IMR-90 (cell line): Measurements from ENCODE around the gene C10orf90. TPM values are rescaled to one million over a fixed set of nuclear protein-coding genes. Genes with fewer than 3 reads are reported as not detected.

Experiments used
- ATAC-seq: fragments of 200-7000 bp; cut with Tn5 transposase; 2 replicates; pipeline ENCODE4 v1.9.1; 2020; ENCODE audit warnings: low read depth, mild to moderate bottlenecking, moderate library complexity
- BruUV-seq: library from RNA; stranded (reverse); fragments of 400-500 nt; replicated peaks from 2 replicates; lab custom pipeline; 2021; lab: Mats Ljungman, UMichigan
- CTCF ChIA-PET: fragments of 300-600 bp; formaldehyde crosslinking; extraction: SDS; loops from one replicate; lab custom pipeline; 2021; ENCODE audit warnings: antibody characterized with exemption; lab: Yijun Ruan, JAX
- POLR2A ChIA-PET: fragments of 300-600 bp; sonication (Branson Sonifier 250); formaldehyde crosslinking; loops from one replicate; lab custom pipeline; 2022; ENCODE audit warnings: antibody characterized with exemption; ENCODE audit not compliant: unreplicated experiment; lab: Charles Lee
- DNase-seq: peaks from one replicate; pipeline ENCODE4 v3.0.0; 2013
- H2AFZ ChIP-seq: replicated peaks from 2 replicates; pipeline ENCODE3; 2013; ENCODE audit warnings: low read length, mild to moderate bottlenecking; ENCODE audit not compliant: poor library complexity
- H2AK5ac ChIP-seq: 2 replicates; pipeline ENCODE4 v1.6.1; 2013; ENCODE audit warnings: low read depth, low read length, inconsistent platforms
- H2AK9ac ChIP-seq: replicated peaks from 2 replicates; pipeline ENCODE3; 2013; ENCODE audit warnings: mild to moderate bottlenecking, low read depth, low read length, moderate library complexity; ENCODE audit not compliant: poor library complexity
- H2BK120ac ChIP-seq: 2 replicates; pipeline ENCODE4 v1.6.1; 2013; ENCODE audit warnings: low read depth, low read length, inconsistent platforms
- H2BK15ac ChIP-seq: 3 replicates; pipeline ENCODE4 v1.6.1; 2013; ENCODE audit warnings: low read depth, low read length, inconsistent platforms
- H2BK20ac ChIP-seq: 2 replicates; pipeline ENCODE4 v1.6.1; 2013; ENCODE audit warnings: low read depth, mild to moderate bottlenecking, inconsistent platforms, low read length, moderate library complexity
- H2BK5ac ChIP-seq: 2 replicates; pipeline ENCODE4 v1.6.1; 2013; ENCODE audit warnings: mild to moderate bottlenecking, low read depth, low read length, inconsistent platforms; ENCODE audit not compliant: poor library complexity, severe bottlenecking
- H3K14ac ChIP-seq: replicated peaks from 2 replicates; pipeline ENCODE4 v1.6.1; 2013; ENCODE audit warnings: low read depth, low read length, inconsistent platforms
- H3K18ac ChIP-seq: 2 replicates; pipeline ENCODE4 v1.6.1; 2013; ENCODE audit warnings: low read depth, low read length, control low read depth
- H3K23ac ChIP-seq: 2 replicates; pipeline ENCODE4 v1.6.1; 2013; ENCODE audit warnings: low read depth, low read length, inconsistent platforms
- H3K27ac ChIP-seq: 2 replicates; pipeline ENCODE4 v1.5.1; 2013; ENCODE audit warnings: mild to moderate bottlenecking, control low read depth, low read length; ENCODE audit not compliant: insufficient read depth
- H3K27me3 ChIP-seq: 2 replicates; pipeline ENCODE4 v1.6.1; 2013; ENCODE audit warnings: low read length; ENCODE audit not compliant: control insufficient read depth, insufficient read depth
- H3K36me3 ChIP-seq: 2 replicates; pipeline ENCODE4 v1.6.1; 2013; ENCODE audit warnings: low read length, mixed read lengths; ENCODE audit not compliant: control insufficient read depth, insufficient read depth
- H3K4ac ChIP-seq: 2 replicates; pipeline ENCODE4 v1.6.1; 2013; ENCODE audit warnings: low read depth, low read length, inconsistent platforms
- H3K4me1 ChIP-seq: 2 replicates; pipeline ENCODE4 v1.6.1; 2013; ENCODE audit warnings: low read length, mixed read lengths; ENCODE audit not compliant: control insufficient read depth, insufficient read depth
- H3K4me2 ChIP-seq: 2 replicates; pipeline ENCODE4 v1.6.1; 2013; ENCODE audit warnings: low read depth, mild to moderate bottlenecking, control low read depth, low read length, moderate library complexity
- H3K4me3 ChIP-seq: 2 replicates; pipeline ENCODE4 v1.5.1; 2013; ENCODE audit warnings: low read depth, mild to moderate bottlenecking, control low read depth, low read length, moderate library complexity; ENCODE audit not compliant: insufficient read depth
- H3K56ac ChIP-seq: 2 replicates; pipeline ENCODE4 v1.6.1; 2013; ENCODE audit warnings: low read length, inconsistent platforms; ENCODE audit not compliant: insufficient read depth; ENCODE audit errors: extremely low read depth
- H3K79me1 ChIP-seq, 2 experiments: 2 replicates each; pipeline ENCODE4 v1.6.1; 2013; ENCODE audit warnings: low read length in 2 of 2, inconsistent platforms in 1 of 2, low read depth in 1 of 2
- H3K9ac ChIP-seq: 2 replicates; pipeline ENCODE4 v1.6.1; 2013; ENCODE audit warnings: low read depth, low read length, control low read depth
- H3K9me1 ChIP-seq: 2 replicates; pipeline ENCODE4 v1.6.1; 2013; ENCODE audit warnings: low read length, inconsistent platforms; ENCODE audit not compliant: insufficient read depth
- H3K9me3 ChIP-seq: 2 replicates; pipeline ENCODE4 v1.6.1; 2013; ENCODE audit warnings: low read length; ENCODE audit not compliant: control insufficient read depth, insufficient read depth
- H4K20me1 ChIP-seq: 2 replicates; pipeline ENCODE4 v1.6.1; 2013; ENCODE audit warnings: low read length, inconsistent platforms; ENCODE audit not compliant: insufficient read depth
- H4K5ac ChIP-seq: 2 replicates; pipeline ENCODE4 v1.6.1; 2013; ENCODE audit warnings: mild to moderate bottlenecking, low read depth, low read length, control low read depth
- H4K8ac ChIP-seq, 2 experiments: 2 replicates each; pipeline ENCODE4 v1.6.1; 2013; ENCODE audit warnings: low read depth in 2 of 2, low read length in 2 of 2, control low read depth in 1 of 2, inconsistent platforms in 1 of 2
- H4K91ac ChIP-seq: 2 replicates; pipeline ENCODE4 v1.6.1; 2013; ENCODE audit warnings: low read depth, low read length, inconsistent platforms; ENCODE audit not compliant: insufficient read depth
- BHLHE40 ChIP-seq: fragments of 150-350 bp; IDR thresholded peaks from 2 replicates; pipeline ENCODE4 v1.6.1; 2016; ENCODE audit warnings: mild to moderate bottlenecking, low read depth, low read length
- CEBPB ChIP-seq: IDR thresholded peaks from 2 replicates; pipeline ENCODE4 v1.6.1; 2012; ENCODE audit warnings: low read depth, low read length, improper control_type of control experiment
- FOS ChIP-seq: fragments of 150-350 bp; IDR thresholded peaks from 2 replicates; pipeline ENCODE4 v1.6.1; 2016; ENCODE audit warnings: low read depth, low read length
- MAFK ChIP-seq: IDR thresholded peaks from 2 replicates; pipeline ENCODE4 v1.6.1; 2012; ENCODE audit warnings: low read depth, low read length, improper control_type of control experiment
- MAZ ChIP-seq: IDR thresholded peaks from 2 replicates; pipeline ENCODE4 v1.6.1; 2012; ENCODE audit warnings: low read depth, mild to moderate bottlenecking, low read length, improper control_type of control experiment, moderate library complexity, borderline replicate concordance
- MXI1 ChIP-seq: IDR thresholded peaks from 2 replicates; pipeline ENCODE4 v1.6.1; 2012; ENCODE audit warnings: low read depth, mild to moderate bottlenecking, low read length, moderate library complexity, borderline replicate concordance
- POLR2A ChIP-seq: IDR thresholded peaks from 2 replicates; pipeline ENCODE4 v1.6.1; 2012; ENCODE audit warnings: mild to moderate bottlenecking, low read depth, low read length
- RAD21 ChIP-seq: IDR thresholded peaks from 2 replicates; pipeline ENCODE4 v1.6.1; 2012; ENCODE audit warnings: low read length, improper control_type of control experiment
- RCOR1 ChIP-seq: IDR thresholded peaks from 2 replicates; pipeline ENCODE4 v1.6.1; 2012; ENCODE audit warnings: mild to moderate bottlenecking, low read length, improper control_type of control experiment; ENCODE audit not compliant: insufficient replicate concordance
- RFX5 ChIP-seq: IDR thresholded peaks from 2 replicates; pipeline ENCODE4 v1.8.0; 2012; ENCODE audit warnings: low read depth, mild to moderate bottlenecking, low read length, moderate library complexity
- WGBS, 2 experiments: methylation state at CpG; one replicate each; pipeline versions ENCODE4 v1.1.5 to v1.1.7; 2013; ENCODE audit warnings: missing lambda C conversion rate in 2 of 2; ENCODE audit not compliant: insufficient read length in 1 of 2; ENCODE audit errors: extremely low coverage in 2 of 2; 5-methylcytosine and 5-hydroxymethylcytosine counted together
- dilution Hi-C: fragments of 300-500 bp; cut with HindIII; formaldehyde crosslinking; loops from one replicate; pipeline ENCODE4 v1.14.3; 2018; ENCODE audit warnings: low sequenced_read_pairs; ENCODE audit not compliant: unreplicated experiment
- in situ Hi-C: fragments of 300-500 bp; cut with MboI; formaldehyde crosslinking; loops from 3 replicates; pipeline ENCODE4 v1.14.3; 2019; ENCODE audit warnings: low sequenced_read_pairs, inconsistent platforms, mixed read lengths
- intact Hi-C: fragments of 100-400 bp; cut with micrococcal nuclease; formaldehyde crosslinking; loops from 2 replicates; pipeline ENCODE4 v1.10.0; 2022
- polyA plus RNA-seq, 3 experiments: library from polyadenylated mRNA; depleted of rRNA; stranded (reverse); fragments of >200 nt; gene quantifications; 2 replicates each; pipeline ENCODE4 v1.2.3, GENCODE V29; 2012; ENCODE audit warnings: low replicate concordance in 1 of 3
- total RNA-seq: library from RNA; depleted of rRNA; stranded (reverse); fragments of >200 nt; gene quantifications from 2 replicates; pipeline ENCODE4 v1.2.3, GENCODE V29; 2012
- TF ChIP-seq, protein P1 (sequence below): fragments of 150-350 bp; IDR thresholded peaks from 2 replicates; pipeline ENCODE4 v1.6.1; 2017; ENCODE audit warnings: mild to moderate bottlenecking, antibody characterized with exemption, low read length, low read depth
- TF ChIP-seq, protein P2 (sequence below): conservative IDR thresholded peaks from 2 replicates; pipeline ENCODE4 v1.5.1; 2012; ENCODE audit warnings: mild to moderate bottlenecking, low read depth, low read length, improper control_type of control experiment
- TF ChIP-seq, protein P3 (sequence below): fragments of 150-350 bp; IDR thresholded peaks from 2 replicates; pipeline ENCODE4 v1.6.1; 2016; ENCODE audit warnings: low read depth, mild to moderate bottlenecking, low read length, moderate library complexity, borderline replicate concordance

The C10orf90 gene
- total and polyA plus RNA-seq, 2 of the 4 experiments (the other 2 are of a cell fraction): 0.05 to 0.18 TPM

DNA sequence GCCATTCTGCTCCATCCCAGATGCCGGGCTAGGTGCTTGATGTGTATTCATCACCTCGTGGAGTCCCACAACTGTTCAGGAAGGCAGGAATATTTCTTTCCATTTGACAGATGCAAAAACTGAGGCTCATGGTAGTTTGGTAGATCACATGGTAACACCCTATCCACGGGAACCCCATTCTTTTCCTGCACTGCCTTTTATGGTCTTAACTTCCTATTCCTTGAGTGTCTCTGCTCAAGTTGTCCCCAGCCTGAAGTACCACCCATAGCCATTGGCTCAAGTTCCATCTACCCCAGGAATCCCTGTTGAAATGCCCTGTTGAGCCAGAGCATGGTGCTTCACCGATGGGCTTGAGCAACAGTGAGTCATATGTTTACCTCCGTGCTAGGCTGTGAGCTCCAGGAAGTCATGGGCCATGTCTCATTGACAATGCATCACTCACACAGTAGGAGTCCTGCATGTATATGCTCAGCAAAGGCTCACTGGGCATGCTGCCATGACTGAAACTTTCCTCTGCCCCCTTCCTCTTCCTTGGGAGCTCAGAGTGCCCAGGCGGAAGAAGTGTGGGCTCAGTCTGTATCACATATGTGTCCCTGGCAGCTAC lies 210.5 kb downstream of the C10orf90 start:
- H3K18ac ChIP-seq: peak overlapping the region; percentile 5; the same call in 1 of the 2 replicates
- no peaks in the 10 kb centered on the region for H3K9me1 ChIP-seq
- H3K23ac ChIP-seq: no peak overlapping the region
- H3K27me3 ChIP-seq: peaks cover 4% of the 10 kb centered on the region; the same call in 1 of the 2 replicates
- H2AK9ac ChIP-seq: peak overlapping the region; percentile 5
- peaks cover 1% of the 10 kb centered on the region; the same call in 1 of the 2 replicates for H3K4me1 ChIP-seq
- H3K14ac ChIP-seq: no peak overlapping the region
- H3K4me2 ChIP-seq: no peak overlapping the region
- no peaks in the 10 kb centered on the region for H3K36me3 ChIP-seq
- H4K5ac ChIP-seq: no peak overlapping the region
- dilution Hi-C loops (no loop called here), intact Hi-C loops (loop anchor here (5.0 kb wide), 1 partner anchor 63 kb away; no protein-coding TSS in a partner anchor), in situ Hi-C loops (no loop called here)
- DNase-seq (peak; percentile 92), ATAC-seq (peak; percentile 75)
- no peak overlapping the region for H4K8ac ChIP-seq
- H2AK5ac ChIP-seq: no peak overlapping the region; the same call in 1 of the 2 replicates
- H2AFZ ChIP-seq: peak overlapping the region; percentile 67
- H2BK120ac ChIP-seq: peak overlapping the region; percentile 18; the same call in 1 of the 2 replicates
- no peak overlapping the region for H3K4me3 ChIP-seq
- BruUV-seq: no TSS peak
- TF ChIP-seq FOS (peak; percentile 92), CEBPB (peak; percentile 95), RCOR1 (no peak), MXI1 (no peak), MAFK (no peak), RAD21 (no peak), RFX5 (no peak), BHLHE40 (peak; percentile 48; the same call in 1 of the 2 replicates), MAZ (no peak), POLR2A (no peak)
- TF ChIP-seq, protein P1, sequence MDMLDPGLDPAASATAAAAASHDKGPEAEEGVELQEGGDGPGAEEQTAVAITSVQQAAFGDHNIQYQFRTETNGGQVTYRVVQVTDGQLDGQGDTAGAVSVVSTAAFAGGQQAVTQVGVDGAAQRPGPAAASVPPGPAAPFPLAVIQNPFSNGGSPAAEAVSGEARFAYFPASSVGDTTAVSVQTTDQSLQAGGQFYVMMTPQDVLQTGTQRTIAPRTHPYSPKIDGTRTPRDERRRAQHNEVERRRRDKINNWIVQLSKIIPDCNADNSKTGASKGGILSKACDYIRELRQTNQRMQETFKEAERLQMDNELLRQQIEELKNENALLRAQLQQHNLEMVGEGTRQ: no peak
- TF ChIP-seq, protein P2, sequence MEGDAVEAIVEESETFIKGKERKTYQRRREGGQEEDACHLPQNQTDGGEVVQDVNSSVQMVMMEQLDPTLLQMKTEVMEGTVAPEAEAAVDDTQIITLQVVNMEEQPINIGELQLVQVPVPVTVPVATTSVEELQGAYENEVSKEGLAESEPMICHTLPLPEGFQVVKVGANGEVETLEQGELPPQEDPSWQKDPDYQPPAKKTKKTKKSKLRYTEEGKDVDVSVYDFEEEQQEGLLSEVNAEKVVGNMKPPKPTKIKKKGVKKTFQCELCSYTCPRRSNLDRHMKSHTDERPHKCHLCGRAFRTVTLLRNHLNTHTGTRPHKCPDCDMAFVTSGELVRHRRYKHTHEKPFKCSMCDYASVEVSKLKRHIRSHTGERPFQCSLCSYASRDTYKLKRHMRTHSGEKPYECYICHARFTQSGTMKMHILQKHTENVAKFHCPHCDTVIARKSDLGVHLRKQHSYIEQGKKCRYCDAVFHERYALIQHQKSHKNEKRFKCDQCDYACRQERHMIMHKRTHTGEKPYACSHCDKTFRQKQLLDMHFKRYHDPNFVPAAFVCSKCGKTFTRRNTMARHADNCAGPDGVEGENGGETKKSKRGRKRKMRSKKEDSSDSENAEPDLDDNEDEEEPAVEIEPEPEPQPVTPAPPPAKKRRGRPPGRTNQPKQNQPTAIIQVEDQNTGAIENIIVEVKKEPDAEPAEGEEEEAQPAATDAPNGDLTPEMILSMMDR: no peak
- TF ChIP-seq, protein P3, sequence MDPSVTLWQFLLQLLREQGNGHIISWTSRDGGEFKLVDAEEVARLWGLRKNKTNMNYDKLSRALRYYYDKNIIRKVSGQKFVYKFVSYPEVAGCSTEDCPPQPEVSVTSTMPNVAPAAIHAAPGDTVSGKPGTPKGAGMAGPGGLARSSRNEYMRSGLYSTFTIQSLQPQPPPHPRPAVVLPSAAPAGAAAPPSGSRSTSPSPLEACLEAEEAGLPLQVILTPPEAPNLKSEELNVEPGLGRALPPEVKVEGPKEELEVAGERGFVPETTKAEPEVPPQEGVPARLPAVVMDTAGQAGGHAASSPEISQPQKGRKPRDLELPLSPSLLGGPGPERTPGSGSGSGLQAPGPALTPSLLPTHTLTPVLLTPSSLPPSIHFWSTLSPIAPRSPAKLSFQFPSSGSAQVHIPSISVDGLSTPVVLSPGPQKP: no peak
- no peak overlapping the region for H3K4ac ChIP-seq
- POLR2A ChIA-PET: no interaction called here
- no peak overlapping the region; the same call in 2 of the 3 replicates for H2BK15ac ChIP-seq
- WGBS, 2 experiments: no CpG with 5 or more reads among the region's 6 CpGs
- no peak overlapping the region for H3K9ac ChIP-seq
- no peaks in the 10 kb centered on the region for H3K9me3 ChIP-seq
- H3K27ac ChIP-seq: no peak overlapping the region
- H4K91ac ChIP-seq: no peak overlapping the region
- CTCF ChIA-PET: no interaction called here
- H2BK5ac ChIP-seq: no peak overlapping the region
- H4K20me1 ChIP-seq: no peaks in the 10 kb centered on the region
- no peaks in the 10 kb centered on the region for H3K79me1 ChIP-seq
- no peak overlapping the region for H2BK20ac ChIP-seq
- no peak overlapping the region for H3K56ac ChIP-seq
